Activated T-cell treated with anti-CD3 and anti-CD28 coated beads, Interleukin-2, amount 50 U/mL, for 1 hour (primary cell): ENCODE data around the gene NFKB2.
A peak's percentile ranks its signal among the peaks of the same experiment; 100 is the strongest.

Source experiments
- DNase-seq: peaks from one replicate; pipeline ENCODE4 v3.0.0-alpha.2; 2020

Gene NFKB2

DNA sequence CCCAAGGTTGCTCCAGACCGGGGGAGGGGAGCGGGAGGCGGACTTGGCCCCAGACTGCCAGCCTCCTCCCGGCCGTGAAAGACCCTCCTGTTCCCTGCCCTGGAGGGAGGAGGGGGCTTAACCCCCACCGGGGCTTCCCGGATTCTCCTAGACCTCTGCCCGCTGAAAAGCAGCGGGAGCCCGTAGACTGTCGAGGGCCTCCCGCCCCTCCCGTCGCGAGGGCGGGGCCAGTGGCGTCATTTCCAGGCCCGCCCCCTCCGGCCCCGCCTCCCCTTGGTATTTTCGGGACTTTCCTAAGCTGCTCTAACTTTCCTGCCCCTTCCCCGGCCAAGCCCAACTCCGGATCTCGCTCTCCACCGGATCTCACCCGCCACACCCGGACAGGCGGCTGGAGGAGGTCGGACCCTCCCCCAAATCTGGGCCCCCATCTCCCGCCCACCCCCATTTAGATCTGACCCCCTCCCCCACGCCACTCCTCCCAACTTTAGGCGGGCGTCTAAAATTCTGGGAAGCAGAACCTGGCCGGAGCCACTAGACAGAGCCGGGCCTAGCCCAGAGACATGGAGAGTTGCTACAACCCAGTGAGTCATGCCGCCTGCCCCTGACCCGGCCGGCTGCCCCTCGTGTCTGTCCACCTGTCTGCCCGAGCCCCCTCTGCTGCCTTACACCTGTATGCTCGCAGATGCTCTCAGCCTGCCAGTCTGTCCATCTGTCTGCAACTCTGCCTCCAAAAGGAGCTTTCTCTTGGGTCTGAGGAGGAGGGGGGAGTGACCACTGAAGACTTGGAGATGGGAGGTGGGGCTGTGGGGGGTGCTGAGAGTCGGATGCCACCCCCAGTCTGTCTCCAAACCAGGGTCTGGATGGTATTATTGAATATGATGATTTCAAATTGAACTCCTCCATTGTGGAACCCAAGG lies at the start of gene NFKB2:
Gene NFKB2 (plus strand): TSS at position 306 of the 917 bp plus-strand sequence. CDS start 255 bp downstream, at position 561.
- peak; percentile 97 for DNase-seq

GRCh38 chr10:102347236-102347828 lies 48.2 kb upstream of the NFKB2 start:
- DNase-seq, result no peak

DNA sequence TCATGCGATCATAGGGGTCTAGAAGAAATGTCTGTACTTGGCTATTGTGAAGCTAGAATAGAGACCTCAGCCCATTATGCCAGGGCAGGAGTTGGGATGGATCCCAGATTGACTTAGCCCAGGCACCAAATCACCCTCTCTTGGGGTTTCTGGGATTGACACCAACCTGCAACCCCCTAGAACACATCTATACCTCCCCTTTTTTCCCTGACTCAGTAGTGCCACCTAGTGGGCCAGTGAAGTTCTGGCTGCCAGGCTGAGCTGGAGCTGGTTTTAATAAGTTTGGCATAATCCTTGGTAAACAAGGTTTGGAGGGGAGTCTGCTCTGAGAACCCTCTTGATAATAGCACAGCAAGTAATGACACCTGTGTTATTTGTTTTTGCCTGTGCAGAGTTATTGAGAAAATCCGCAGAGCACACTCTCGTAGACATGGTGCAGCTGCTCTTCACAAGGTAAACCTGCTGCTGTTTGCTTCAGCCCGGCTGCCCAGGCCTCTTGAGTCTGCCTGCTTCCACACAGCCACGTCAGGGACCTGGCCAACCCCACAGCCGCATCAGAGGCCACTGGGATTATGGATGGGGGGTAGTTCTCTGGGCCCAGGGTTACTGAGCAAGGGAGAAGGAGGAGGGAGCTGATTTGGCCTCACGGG lies 43.3 kb upstream of the NFKB2 start:
- peak; percentile 74 for DNase-seq

GRCh38 chr10:102354451-102354850 lies 41.1 kb upstream of the NFKB2 start:
- DNase-seq, result no peak

- DNase-seq, result no peak
These were observed 36.7 kb upstream of the NFKB2 start for GRCh38 chr10:102358712-102359382.

- DNase-seq, result no peak
These were observed 28.1 kb upstream of the NFKB2 start for GRCh38 chr10:102367441-102367840.

- DNase-seq, result no peak
These were observed 27.4 kb upstream of the NFKB2 start for GRCh38 chr10:102368077-102368476.

- no peak for DNase-seq
These were observed 24.2 kb upstream of the NFKB2 start for GRCh38 chr10:102371295-102371694.

DNA sequence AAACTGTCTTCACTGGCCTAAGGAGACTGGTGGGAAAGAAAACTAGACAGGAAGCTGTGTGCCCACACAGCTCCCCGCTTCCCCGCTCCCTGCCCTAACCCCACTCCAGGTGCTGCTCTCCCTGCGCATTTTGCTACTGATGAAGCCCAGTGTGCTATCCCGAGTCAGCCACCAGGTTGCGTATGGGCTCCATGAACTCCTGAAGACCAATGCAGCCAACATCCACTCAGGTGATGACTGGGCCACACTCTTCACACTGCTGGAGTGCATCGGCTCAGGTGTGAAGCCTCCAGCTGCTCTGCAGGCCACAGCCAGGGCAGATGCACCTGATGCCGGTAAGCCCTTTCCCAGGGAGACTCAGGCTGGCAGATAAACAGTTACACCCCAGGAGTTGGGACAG lies 20.3 kb upstream of the NFKB2 start:
- DNase-seq, result peak; percentile 31

- DNase-seq, result no peak
These were observed 19.6 kb upstream of the NFKB2 start for GRCh38 chr10:102375867-102376266.

- no peak for DNase-seq
These were observed 18.6 kb upstream of the NFKB2 start for GRCh38 chr10:102376901-102377300.

GRCh38 chr10:102379383-102379782 lies 16.1 kb upstream of the NFKB2 start:
- no peak for DNase-seq

- DNase-seq, result no peak
These were observed 13.5 kb upstream of the NFKB2 start for GRCh38 chr10:102381983-102382382.

GRCh38 chr10:102382871-102383270 lies 12.6 kb upstream of the NFKB2 start:
- no peak for DNase-seq

GRCh38 chr10:102384053-102384452 lies 11.5 kb upstream of the NFKB2 start:
- peak; percentile 28 for DNase-seq

DNA sequence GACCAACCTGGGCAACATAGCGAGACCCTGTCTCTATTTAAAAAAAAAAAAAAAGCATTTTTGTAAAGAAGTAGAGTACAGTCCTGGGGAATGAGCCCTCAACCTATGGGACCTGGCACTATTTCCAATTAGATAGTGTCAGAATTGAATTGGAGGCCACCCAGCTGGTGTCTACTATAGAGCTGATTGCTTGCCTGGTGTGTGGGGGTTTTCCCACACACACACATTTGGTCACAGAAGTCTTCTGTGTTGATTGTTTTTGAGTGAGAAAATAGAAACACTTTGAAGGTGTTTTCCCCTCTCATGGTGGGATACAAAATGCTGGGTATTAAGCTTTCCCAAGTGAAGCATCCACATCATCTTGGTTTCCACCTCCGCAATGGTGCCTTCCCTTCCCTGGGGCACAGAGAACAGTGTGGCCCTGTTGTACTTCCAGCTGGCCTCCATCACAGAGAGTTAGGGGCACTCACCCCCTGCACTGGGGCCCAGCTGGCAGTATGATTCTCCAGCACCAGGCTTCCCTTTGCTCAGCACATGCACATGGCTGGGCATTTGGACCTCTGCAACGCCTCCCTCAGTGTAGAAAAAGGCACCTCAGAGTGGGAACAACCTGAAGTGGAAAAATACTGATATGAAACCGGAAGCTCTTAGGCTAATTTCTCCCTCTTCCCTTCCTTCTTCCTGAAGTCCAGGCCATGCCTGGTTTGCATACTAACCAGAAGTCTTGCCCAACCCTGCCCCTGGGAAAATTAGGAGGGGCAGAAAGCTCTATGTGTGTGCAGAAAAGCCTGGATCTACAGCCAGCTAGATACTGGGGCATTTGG lies 10.7 kb upstream of the NFKB2 start:
- no peak for DNase-seq

DNA sequence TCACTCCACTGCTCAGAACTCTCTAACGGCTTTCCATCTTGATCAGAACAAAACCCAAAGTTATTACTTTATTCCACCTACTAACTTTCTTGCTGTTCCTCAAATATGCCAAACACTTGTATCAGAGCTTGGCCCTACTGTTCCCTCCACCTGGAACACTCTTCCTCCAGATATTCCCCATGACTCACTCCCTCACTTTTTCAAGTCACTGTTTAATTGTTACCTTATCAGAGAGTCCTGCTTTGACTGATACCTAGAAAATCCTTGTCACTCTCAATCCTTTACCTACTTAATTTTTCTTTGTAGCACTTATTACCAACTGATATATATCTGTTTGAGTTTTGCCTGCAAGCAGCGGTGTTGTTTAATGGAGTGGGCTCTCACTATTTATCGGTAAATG lies 5.6 kb upstream of the NFKB2 start:
- no peak for DNase-seq

DNA sequence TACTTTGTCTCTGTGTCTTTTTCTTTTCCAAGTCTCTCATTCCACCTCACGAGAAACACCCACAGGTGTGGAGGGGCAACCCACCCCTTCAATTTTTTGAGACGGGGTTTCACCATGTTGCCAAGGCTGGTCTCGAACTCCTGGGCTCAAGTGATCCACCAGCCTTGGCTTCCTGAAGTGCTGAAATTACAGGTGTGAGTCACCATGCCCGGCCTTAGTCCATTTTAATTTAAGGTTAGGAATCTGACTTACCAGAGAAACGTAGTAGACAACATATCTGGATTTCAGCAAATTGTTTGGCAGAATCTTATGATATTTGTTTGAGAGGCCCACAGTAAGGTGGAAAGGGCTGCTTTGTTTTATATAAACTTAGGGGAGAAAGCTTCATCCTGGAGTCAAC lies 3.2 kb upstream of the NFKB2 start:
- no peak for DNase-seq

GRCh38 chr10:102393411-102394078 lies 2.0 kb upstream of the NFKB2 start:
- peak; percentile 27 for DNase-seq

DNA sequence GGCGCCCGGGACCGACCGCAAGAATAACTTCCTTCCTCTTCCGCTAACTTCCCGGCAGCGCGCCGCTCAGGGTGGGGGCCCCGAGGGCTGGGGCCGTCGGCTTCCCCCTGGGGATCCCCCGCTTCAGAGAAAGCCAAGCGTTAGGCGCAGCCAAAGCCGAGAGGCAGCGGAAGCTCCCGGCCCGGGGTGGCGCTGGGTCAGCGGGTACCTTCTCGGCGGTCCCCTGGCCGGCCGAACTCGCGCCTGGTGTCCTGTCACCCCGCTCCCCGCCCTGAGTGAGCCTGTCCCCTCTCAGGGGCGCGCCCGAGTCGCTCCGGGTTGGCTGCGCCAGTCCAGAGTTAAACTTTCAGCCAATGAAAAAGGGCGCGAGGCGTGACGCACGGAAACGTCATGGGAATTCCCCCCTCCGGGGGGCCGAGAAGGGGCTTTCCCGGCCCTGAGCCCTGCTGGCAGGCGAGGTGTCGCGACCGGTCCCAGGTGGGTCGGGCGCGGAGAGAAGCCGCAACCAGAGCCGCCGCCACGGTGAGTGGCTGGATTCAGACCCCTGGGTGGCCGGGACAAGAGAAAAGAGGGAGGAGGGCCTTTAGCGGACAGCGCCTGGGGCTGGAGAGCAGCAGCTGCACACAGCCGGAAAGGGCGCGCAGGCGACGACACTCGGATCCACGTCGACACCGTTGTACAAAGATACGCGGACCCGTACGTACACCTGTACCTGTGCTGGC lies 1.3 kb upstream of the NFKB2 start:
- DNase-seq, result peak; percentile 99

- no peak for DNase-seq
These were observed 605 bp upstream of the NFKB2 start for GRCh38 chr10:102394801-102395399.
